Tibial nerve (tissue), 3 donors: ENCODE measurements around the gene C1orf35.

Source experiments
- POLR2A ChIP-seq, 2 donors: fragments of 450-650 bp; IDR thresholded peaks; one replicate each; pipeline ENCODE4 v1.6.1; 2017; ENCODE audit warnings: antibody characterized with exemption in 2 of 2, mild to moderate bottlenecking in 2 of 2, moderate library complexity in 2 of 2
- TF ChIP-seq, protein P1 (sequence below), 5 experiments: fragments of 200-600 bp in 3 of 5; fragments of 450-650 bp in 2 of 5; sonication (generic) in 3 of 5; IDR thresholded peaks; one replicate each; pipeline ENCODE4 v1.5.1; 2016 to 2019; ENCODE audit warnings: antibody characterized with exemption in 5 of 5, mild to moderate bottlenecking in 3 of 5, moderate library complexity in 2 of 5

- TF ChIP-seq, protein P1, sequence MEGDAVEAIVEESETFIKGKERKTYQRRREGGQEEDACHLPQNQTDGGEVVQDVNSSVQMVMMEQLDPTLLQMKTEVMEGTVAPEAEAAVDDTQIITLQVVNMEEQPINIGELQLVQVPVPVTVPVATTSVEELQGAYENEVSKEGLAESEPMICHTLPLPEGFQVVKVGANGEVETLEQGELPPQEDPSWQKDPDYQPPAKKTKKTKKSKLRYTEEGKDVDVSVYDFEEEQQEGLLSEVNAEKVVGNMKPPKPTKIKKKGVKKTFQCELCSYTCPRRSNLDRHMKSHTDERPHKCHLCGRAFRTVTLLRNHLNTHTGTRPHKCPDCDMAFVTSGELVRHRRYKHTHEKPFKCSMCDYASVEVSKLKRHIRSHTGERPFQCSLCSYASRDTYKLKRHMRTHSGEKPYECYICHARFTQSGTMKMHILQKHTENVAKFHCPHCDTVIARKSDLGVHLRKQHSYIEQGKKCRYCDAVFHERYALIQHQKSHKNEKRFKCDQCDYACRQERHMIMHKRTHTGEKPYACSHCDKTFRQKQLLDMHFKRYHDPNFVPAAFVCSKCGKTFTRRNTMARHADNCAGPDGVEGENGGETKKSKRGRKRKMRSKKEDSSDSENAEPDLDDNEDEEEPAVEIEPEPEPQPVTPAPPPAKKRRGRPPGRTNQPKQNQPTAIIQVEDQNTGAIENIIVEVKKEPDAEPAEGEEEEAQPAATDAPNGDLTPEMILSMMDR (IDR thresholded peaks at IDR 0.05), result no peak
- no peak for TF ChIP-seq POLR2A (IDR thresholded peaks at IDR 0.05)
Measured at GRCh38 chr1:228145463-228146416, 42.6 kb upstream of the C1orf35 start.
